Sigmoid colon (tissue), 7 donors: ENCODE results near the gene VPS4A. TPM values are rescaled to one million over a fixed set of nuclear protein-coding genes. Genes with fewer than 3 reads are reported as not detected.

Experiments used
- DNase-seq: peaks from one replicate; pipeline ENCODE4 v3.0.0-alpha.2; 2019
- H3K27ac ChIP-seq, 4 donors: fragments of 200-600 bp; sonication (generic); one replicate each; pipeline ENCODE4 v1.5.1; 2016 to 2019; ENCODE audit warnings: mild to moderate bottlenecking in 1 of 4
- H3K27me3 ChIP-seq, 3 donors: fragments of 200-600 bp; sonication (generic); one replicate each; pipeline ENCODE4 v1.5.1; 2019; ENCODE audit warnings: mild to moderate bottlenecking in 1 of 3
- H3K36me3 ChIP-seq, 4 donors: fragments of 200-600 bp; sonication (generic); one replicate each; pipeline ENCODE4 v1.5.1; 2016 to 2019
- H3K4me1 ChIP-seq, 4 donors: fragments of 200-600 bp; sonication (generic); one replicate each; pipeline ENCODE4 v1.5.1; 2017 to 2019
- H3K4me3 ChIP-seq, 4 donors: fragments of 200-600 bp; sonication (generic); one replicate each; pipeline ENCODE4 v1.5.1; 2017 to 2019; ENCODE audit warnings: mild to moderate bottlenecking in 2 of 4, moderate library complexity in 1 of 4
- H3K9me3 ChIP-seq, 4 donors: fragments of 200-600 bp in 3 of 4; sonication (generic) in 3 of 4; one replicate each; pipeline versions ENCODE4 v1.5.1 to v1.6.1; 2013 to 2019
- EP300 ChIP-seq, 4 donors: sonication (generic); formaldehyde crosslinking; IDR thresholded peaks; one replicate each; pipeline ENCODE4 v1.6.1; 2017; ENCODE audit warnings: antibody characterized with exemption in 4 of 4
- POLR2A ChIP-seq, 2 donors: fragments of 450-650 bp; IDR thresholded peaks; one replicate each; pipeline ENCODE4 v1.6.1; 2016; ENCODE audit warnings: antibody characterized with exemption in 2 of 2, mild to moderate bottlenecking in 2 of 2, moderate library complexity in 2 of 2
- POLR2AphosphoS5 ChIP-seq, 4 donors: sonication (generic); formaldehyde crosslinking; IDR thresholded peaks; one replicate each; pipeline ENCODE4 v1.6.1; 2017; ENCODE audit warnings: antibody characterized with exemption in 4 of 4
- WGBS, 2 donors: extraction: QIAGEN DNeasy Blood & Tissue Kit; methylation state at CpG; one replicate each; pipeline ENCODE4 v1.1.7; 2013; 5-methylcytosine and 5-hydroxymethylcytosine counted together
- intact Hi-C: fragments of 100-400 bp; cut with DNase I; formaldehyde crosslinking; loops from one replicate; pipeline ENCODE4 v1.15.1; 2023
- polyA plus RNA-seq, 3 donors: library from polyadenylated mRNA; stranded (reverse); fragments of 200-250 nt; gene quantifications; one replicate each; pipeline ENCODE4 v1.2.3, GENCODE V29; 2013
- total RNA-seq, 4 donors: library from RNA; depleted of rRNA; stranded (reverse); fragments of >200 nt; gene quantifications; one replicate each; pipeline ENCODE4 v1.1.0, GENCODE V29; 2016
- TF ChIP-seq, protein P1 (sequence below), 4 experiments: fragments of 450-650 bp in 3 of 4; fragments of 200-600 bp in 1 of 4; IDR thresholded peaks; one replicate each; pipeline ENCODE4 v1.5.1; 2016 to 2019; ENCODE audit warnings: antibody characterized with exemption in 4 of 4, mild to moderate bottlenecking in 3 of 4, moderate library complexity in 2 of 4
- donor health status: healthy with polysubstance abuse.
- donor health status: Bipolar disorder and iron deficiency.
- donor health status: healthy.

The VPS4A gene
- total and polyA plus RNA-seq, 7 donors, result 25.8 to 39.3 (median 31.7) TPM

DNA sequence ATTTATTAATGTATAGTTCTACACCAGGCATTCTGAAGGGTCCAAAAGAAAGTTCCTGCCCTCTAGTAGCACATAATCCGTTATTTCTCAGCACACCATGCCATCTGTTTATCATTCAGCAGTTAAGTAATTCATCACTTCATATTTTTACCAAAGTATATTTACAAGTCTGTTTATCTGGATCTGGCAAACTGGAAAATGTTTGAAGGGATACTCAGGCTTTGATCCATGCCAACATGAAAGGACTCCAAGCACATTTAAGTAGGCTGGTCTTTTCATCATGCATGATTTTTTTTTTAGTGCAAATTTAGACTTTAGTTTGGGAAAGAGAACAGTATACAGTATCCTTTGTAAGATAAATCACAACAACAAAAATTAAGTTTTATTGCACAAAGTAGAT, 4.1 kb upstream of the VPS4A start:
- 78 to 89% methylated on average over 1 of the region's 1 CpG for WGBS, 2 donors
- H3K27me3 ChIP-seq, result no peaks in the 10 kb centered on the region
- no peak overlapping the region for H3K27ac ChIP-seq
- intact Hi-C loops, result no loop called here
- H3K4me3 ChIP-seq, result no peak overlapping the region
- H3K36me3 ChIP-seq, result peaks cover 0 to 20% (median 0%) of the 10 kb centered on the region in 4 donors
- TF ChIP-seq POLR2AphosphoS5 (IDR thresholded peaks at IDR 0.05) (no peak), EP300 (IDR thresholded peaks at IDR 0.05) (no peak), POLR2A (IDR thresholded peaks at IDR 0.05) (no peak)
- TF ChIP-seq, protein P1, sequence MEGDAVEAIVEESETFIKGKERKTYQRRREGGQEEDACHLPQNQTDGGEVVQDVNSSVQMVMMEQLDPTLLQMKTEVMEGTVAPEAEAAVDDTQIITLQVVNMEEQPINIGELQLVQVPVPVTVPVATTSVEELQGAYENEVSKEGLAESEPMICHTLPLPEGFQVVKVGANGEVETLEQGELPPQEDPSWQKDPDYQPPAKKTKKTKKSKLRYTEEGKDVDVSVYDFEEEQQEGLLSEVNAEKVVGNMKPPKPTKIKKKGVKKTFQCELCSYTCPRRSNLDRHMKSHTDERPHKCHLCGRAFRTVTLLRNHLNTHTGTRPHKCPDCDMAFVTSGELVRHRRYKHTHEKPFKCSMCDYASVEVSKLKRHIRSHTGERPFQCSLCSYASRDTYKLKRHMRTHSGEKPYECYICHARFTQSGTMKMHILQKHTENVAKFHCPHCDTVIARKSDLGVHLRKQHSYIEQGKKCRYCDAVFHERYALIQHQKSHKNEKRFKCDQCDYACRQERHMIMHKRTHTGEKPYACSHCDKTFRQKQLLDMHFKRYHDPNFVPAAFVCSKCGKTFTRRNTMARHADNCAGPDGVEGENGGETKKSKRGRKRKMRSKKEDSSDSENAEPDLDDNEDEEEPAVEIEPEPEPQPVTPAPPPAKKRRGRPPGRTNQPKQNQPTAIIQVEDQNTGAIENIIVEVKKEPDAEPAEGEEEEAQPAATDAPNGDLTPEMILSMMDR (IDR thresholded peaks at IDR 0.05), result no peak
- DNase-seq, result no peak
- H3K9me3 ChIP-seq, result no peaks in the 10 kb centered on the region
- H3K4me1 ChIP-seq, result peaks cover 0 to 9% (median 7%) of the 10 kb centered on the region in 4 donors

DNA sequence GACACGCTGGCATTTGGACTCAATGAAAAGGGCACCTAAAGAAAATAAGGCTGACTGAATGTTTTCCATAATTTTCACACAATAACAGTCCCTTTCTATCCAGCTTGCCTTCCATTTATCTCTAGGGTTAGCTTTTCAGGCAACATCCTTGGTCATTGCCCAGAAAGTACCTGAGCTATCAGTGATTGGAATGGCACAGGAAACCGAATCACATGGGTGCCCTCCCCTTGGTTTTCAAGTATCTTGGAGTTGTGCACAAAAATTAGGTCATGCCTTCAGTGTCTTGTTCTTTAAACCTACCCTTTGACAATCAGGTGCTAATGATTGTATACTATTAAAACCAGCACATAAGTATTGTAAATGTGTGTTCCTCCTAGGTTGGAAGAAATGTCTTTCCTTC, 3.3 kb upstream of the VPS4A start:
- TF ChIP-seq POLR2AphosphoS5 (IDR thresholded peaks at IDR 0.05) (no peak), EP300 (IDR thresholded peaks at IDR 0.05) (no peak), POLR2A (IDR thresholded peaks at IDR 0.05) (no peak)
- TF ChIP-seq, protein P1 (IDR thresholded peaks at IDR 0.05), result no peak
- H3K27ac ChIP-seq, result no peak overlapping the region
- WGBS, 2 donors, result 93 to 95% methylated on average over 2 of the region's 2 CpGs
- no peaks in the 10 kb centered on the region for H3K27me3 ChIP-seq
- no peak for DNase-seq
- intact Hi-C loops, result no loop called here
- H3K4me1 ChIP-seq, result peaks cover 0 to 16% (median 15%) of the 10 kb centered on the region in 4 donors
- peaks cover 0 to 12% (median 0%) of the 10 kb centered on the region in 4 donors for H3K36me3 ChIP-seq
- H3K9me3 ChIP-seq, result no peaks in the 10 kb centered on the region
- no peak overlapping the region for H3K4me3 ChIP-seq

DNA sequence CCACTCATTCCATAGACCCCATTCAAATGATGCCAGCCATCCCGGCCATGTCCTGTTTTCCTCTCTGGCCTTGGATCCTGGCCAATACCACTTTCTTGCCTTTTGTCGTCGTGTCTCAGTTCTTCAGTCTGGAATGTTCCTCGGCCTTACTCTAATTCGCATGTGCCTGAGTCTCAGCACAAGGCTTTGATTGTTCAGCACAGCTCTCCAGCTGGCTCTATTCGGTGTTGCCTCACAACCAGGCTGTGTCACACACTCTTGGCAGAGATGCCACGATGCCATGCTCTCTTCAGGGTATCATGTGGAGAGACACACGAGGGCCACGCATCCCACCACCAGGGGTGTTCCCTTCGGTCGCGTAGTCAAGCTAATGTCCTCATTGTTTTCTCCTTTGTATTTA, 1.8 kb upstream of the VPS4A start:
- Histone ChIP-seq H3K4me1 (peaks cover 0 to 25% (median 20%) of the 10 kb centered on the region in 4 donors), H3K4me3 (no peak overlapping the region), H3K36me3 (peaks cover 0 to 15% (median 0%) of the 10 kb centered on the region in 4 donors), H3K27ac (no peak overlapping the region), H3K27me3 (no peaks in the 10 kb centered on the region), H3K9me3 (no peaks in the 10 kb centered on the region)
- TF ChIP-seq, protein P1 (IDR thresholded peaks at IDR 0.05), result no peak
- TF ChIP-seq POLR2AphosphoS5 (IDR thresholded peaks at IDR 0.05), result peak in 2 of 4 donors; percentile 8
- intact Hi-C loops, result no loop called here
- DNase-seq, result peak; percentile 76
- WGBS, 2 donors, result 89 to 94% methylated on average over 12 of the region's 12 CpGs

DNA sequence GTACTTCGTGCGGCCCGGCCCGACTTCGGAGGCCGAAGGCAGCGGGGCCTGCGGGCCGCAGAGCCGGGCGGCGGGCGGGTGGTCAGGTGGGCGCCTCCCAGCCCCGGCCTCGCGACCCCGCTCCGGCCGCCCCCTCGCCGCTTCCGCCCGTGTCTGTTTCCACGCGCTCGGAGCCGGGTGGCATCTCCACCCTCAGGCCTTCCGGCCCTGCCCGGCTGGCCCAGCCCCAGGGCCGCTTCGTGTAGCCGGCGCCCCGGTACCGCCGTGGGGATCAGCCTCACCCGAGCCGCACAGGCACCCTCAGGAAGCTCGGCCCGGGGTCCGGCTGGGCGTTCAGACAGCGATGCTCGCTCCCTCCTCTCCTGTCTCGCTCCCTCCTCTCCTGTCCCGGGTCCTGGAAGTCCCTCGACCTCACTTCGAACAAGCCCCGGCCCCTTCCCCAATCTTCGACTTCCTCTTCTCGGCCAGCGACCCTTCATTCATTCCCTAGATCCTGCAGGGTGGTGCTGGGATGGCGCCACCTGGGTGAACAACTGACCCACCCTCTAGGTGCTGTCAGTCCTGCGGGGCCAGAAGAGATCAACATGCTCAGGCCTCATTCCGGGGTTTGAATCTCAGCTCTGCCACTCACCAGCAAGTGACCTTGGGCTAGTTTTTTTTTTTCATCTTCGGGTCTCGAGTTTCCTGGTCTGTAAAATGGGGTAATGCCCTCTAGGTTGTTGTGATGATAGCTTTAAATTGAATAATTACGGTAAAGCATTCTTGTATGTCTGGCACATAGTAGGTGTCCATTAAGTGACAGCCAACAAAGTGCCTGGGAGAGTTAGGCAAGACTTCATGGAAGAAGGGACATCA, 610 bp downstream of the VPS4A start:
- WGBS, 2 donors, result 1% methylated on average over 59 of the region's 59 CpGs
- Histone ChIP-seq H3K27me3 (no peaks in the 10 kb centered on the region), H3K36me3 (peaks cover 9 to 34% (median 13%) of the 10 kb centered on the region in 4 donors), H3K4me3 (peak overlapping the region; percentile 74 to 89 (median 85)), H3K9me3 (no peaks in the 10 kb centered on the region), H3K4me1 (peaks cover 0 to 28% (median 20%) of the 10 kb centered on the region in 4 donors), H3K27ac (peak overlapping the region; percentile 87 to 93 (median 88))
- TF ChIP-seq POLR2AphosphoS5 (IDR thresholded peaks at IDR 0.05) (no peak), EP300 (IDR thresholded peaks at IDR 0.05) (no peak), POLR2A (IDR thresholded peaks at IDR 0.05) (no peak)
- TF ChIP-seq, protein P1 (IDR thresholded peaks at IDR 0.05), result no peak
- intact Hi-C loops, result loop anchor here (2.0 kb wide), 2 partner anchors 19 to 27 kb away; partner anchors contain the start of genes COG8, NIP7 and PDF
- peak; percentile 72 for DNase-seq
